ENCODE results near the gene ZNF3.

ZNF3 gene

GRCh38 chr7:100124301-100125230 is 43.0 kb upstream of the ZNF3 start (continued):
- no peak for TF ChIP-seq ZNF202 (tag by site-specific recombination; IDR thresholded peaks at IDR 0.05; ENCODE audit: borderline replicate concordance)
- TF ChIP-seq, protein P1, sequence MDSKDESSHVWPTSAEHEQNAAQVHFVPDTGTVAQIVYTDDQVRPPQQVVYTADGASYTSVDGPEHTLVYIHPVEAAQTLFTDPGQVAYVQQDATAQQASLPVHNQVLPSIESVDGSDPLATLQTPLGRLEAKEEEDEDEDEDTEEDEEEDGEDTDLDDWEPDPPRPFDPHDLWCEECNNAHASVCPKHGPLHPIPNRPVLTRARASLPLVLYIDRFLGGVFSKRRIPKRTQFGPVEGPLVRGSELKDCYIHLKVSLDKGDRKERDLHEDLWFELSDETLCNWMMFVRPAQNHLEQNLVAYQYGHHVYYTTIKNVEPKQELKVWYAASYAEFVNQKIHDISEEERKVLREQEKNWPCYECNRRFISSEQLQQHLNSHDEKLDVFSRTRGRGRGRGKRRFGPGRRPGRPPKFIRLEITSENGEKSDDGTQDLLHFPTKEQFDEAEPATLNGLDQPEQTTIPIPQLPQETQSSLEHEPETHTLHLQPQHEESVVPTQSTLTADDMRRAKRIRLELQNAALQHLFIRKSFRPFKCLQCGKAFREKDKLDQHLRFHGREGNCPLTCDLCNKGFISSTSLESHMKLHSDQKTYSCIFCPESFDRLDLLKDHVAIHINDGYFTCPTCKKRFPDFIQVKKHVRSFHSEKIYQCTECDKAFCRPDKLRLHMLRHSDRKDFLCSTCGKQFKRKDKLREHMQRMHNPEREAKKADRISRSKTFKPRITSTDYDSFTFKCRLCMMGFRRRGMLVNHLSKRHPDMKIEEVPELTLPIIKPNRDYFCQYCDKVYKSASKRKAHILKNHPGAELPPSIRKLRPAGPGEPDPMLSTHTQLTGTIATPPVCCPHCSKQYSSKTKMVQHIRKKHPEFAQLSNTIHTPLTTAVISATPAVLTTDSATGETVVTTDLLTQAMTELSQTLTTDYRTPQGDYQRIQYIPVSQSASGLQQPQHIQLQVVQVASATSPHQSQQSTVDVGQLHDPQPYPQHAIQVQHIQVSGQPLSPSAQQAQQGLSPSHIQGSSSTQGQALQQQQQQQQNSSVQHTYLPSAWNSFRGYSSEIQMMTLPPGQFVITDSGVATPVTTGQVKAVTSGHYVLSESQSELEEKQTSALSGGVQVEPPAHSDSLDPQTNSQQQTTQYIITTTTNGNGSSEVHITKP (tag by site-specific recombination; IDR thresholded peaks at IDR 0.05): peak; percentile 50

DNA sequence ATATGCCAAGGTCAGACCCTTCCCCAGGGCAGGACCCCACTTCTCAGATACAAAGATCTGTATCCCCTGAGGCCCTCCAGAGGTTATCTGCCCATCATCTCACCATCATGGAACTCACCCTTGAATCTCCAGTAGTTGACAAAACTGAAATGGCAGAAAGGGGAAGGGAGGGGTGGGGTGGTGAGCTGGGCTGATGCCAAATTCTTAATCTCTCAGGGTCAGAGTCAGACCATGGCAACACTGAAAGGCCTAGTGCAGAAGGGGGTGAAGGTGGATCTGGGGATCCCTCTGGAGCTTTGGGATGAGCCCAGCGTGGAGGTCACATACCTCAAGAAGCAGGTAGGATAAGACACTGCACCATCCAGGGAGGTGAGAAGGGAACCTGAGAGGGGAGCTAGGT is 41.0 kb upstream of the ZNF3 start:
- Histone ChIP-seq H3K4me1 (ENCODE audit: control insufficient read depth, insufficient read depth, low read length) (peaks cover 3% of the 10 kb centered on the region), H3K36me3 (ENCODE audit: control insufficient read depth in 2 of 2, insufficient read depth in 1 of 2, low read length in 2 of 2) (peaks cover 0 to 13% of the 10 kb centered on the region in 2 experiments; a peak in 2 of 3 replicates), H3K27ac (ENCODE audit: extremely low read depth, low read depth, low read length) (no peak overlapping the region), H3K4me3 (ENCODE audit: low read depth, low read length) (no peak overlapping the region), H3K9me3 (ENCODE audit: control insufficient read depth, insufficient read depth, low read depth, low read length) (no peaks in the 10 kb centered on the region)
- ChIA-PET CTCF (interaction anchor here (0.5 to 1.1 kb wide), 5 partner anchors 32 to 333 kb away, joined by 3 to 5 read pairs (median 3); no protein-coding TSS in a partner anchor), POLR2A (interaction anchor here (0.6 to 8.4 kb wide), 2 partner anchors 14 to 21 kb away, joined by 4 to 81 read pairs; partner anchors contain the start of genes AP4M1 and MCM7)
- no peak for TF ChIP-seq PRDM2 (tag by site-specific recombination; IDR thresholded peaks at IDR 0.05; ENCODE audit: borderline replicate concordance)
- TF ChIP-seq ZNF501 (tag by site-specific recombination; IDR thresholded peaks at IDR 0.05): no peak

DNA sequence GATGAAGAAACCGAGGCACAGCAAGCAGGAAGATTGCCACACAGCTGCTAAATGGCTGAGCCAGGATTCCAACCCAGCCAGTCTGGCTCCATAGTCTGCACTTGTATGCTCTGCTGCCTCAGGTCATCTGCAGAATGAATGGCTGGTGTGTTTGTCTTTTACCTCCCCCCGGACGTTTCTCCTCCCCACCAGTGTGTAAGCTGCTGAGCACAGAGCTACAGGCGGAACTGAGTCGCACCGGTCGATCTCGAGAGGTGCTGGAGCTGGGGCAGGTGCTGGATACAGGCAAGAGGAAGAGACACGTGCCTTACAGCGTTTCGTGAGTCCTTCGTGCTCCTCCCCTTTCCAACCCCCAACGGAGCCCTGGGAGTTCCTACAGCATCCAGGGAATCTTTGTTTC is 40.5 kb upstream of the ZNF3 start:
- Histone ChIP-seq H3K4me3 (ENCODE audit: low read depth, low read length) (no peak overlapping the region), H3K36me3 (ENCODE audit: control insufficient read depth in 2 of 2, insufficient read depth in 1 of 2, low read length in 2 of 2) (peaks cover 0 to 13% of the 10 kb centered on the region in 2 experiments; a peak in 2 of 3 replicates), H3K4me1 (ENCODE audit: control insufficient read depth, insufficient read depth, low read length) (peaks cover 3% of the 10 kb centered on the region), H3K27ac (ENCODE audit: extremely low read depth, low read depth, low read length) (no peak overlapping the region), H3K9me3 (ENCODE audit: control insufficient read depth, insufficient read depth, low read depth, low read length) (no peaks in the 10 kb centered on the region)
- ChIA-PET CTCF (interaction anchor here (0.6 to 0.7 kb wide), 3 partner anchors 22 to 334 kb away, joined by 3 read pairs; no protein-coding TSS in a partner anchor), POLR2A (interaction anchor here (0.6 to 8.4 kb wide), 2 partner anchors 13 to 21 kb away, joined by 4 to 81 read pairs; partner anchors contain the start of genes AP4M1 and MCM7)
- TF ChIP-seq ZNF148 (tag by site-specific recombination; IDR thresholded peaks at IDR 0.05; ENCODE audit: borderline replicate concordance): no peak
- 0 out of 2 replicates have a peak, but pooled peaks have one; percentile 36 for TF ChIP-seq IKZF3 (tag by site-specific recombination; IDR thresholded peaks at IDR 0.05)
- TF ChIP-seq ZBTB17 (tag by site-specific recombination; IDR thresholded peaks at IDR 0.05): peak; percentile 54
- peak; percentile 98 for TF ChIP-seq ZNF600 (tag by site-specific recombination; IDR thresholded peaks at IDR 0.05)
- TF ChIP-seq ZNF341 (tag by site-specific recombination; IDR thresholded peaks at IDR 0.05; ENCODE audit: low read depth): peak; percentile 69
- no peak for TF ChIP-seq ZNF544 (tag by site-specific recombination; IDR thresholded peaks at IDR 0.05)
- TF ChIP-seq ZNF624 (tag by site-specific recombination; IDR thresholded peaks at IDR 0.05): no peak
- TF ChIP-seq ZNF146 (tag by site-specific recombination; IDR thresholded peaks at IDR 0.05): no peak
- TF ChIP-seq, protein P2, sequence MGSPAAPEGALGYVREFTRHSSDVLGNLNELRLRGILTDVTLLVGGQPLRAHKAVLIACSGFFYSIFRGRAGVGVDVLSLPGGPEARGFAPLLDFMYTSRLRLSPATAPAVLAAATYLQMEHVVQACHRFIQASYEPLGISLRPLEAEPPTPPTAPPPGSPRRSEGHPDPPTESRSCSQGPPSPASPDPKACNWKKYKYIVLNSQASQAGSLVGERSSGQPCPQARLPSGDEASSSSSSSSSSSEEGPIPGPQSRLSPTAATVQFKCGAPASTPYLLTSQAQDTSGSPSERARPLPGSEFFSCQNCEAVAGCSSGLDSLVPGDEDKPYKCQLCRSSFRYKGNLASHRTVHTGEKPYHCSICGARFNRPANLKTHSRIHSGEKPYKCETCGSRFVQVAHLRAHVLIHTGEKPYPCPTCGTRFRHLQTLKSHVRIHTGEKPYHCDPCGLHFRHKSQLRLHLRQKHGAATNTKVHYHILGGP (tag by site-specific recombination; IDR thresholded peaks at IDR 0.05): no peak
- no peak for TF ChIP-seq HIC1 (tag by site-specific recombination; IDR thresholded peaks at IDR 0.05)

Data from HEK293 (cell line).